Fibroblast of lung (primary cell): Measurements from ENCODE around the gene ROBO3. TPM values are rescaled to one million over a fixed set of nuclear protein-coding genes. Genes with fewer than 3 reads are reported as not detected.

Experiments
- DNase-seq, 2 donors: peaks; one replicate each; pipeline versions ENCODE4 v3.0.0 to v3.0.0-alpha.2; 2010; ENCODE audit warnings: low read depth in 2 of 2
- H2AFZ ChIP-seq: 2 replicates; pipeline ENCODE4 v1.5.1; 2012; ENCODE audit warnings: low read length, control low read depth, inconsistent platforms
- H3K27ac ChIP-seq: 2 replicates; pipeline ENCODE4 v1.5.1; 2011; ENCODE audit warnings: low read length, control low read depth; ENCODE audit not compliant: insufficient read depth
- H3K27me3 ChIP-seq: 2 replicates; pipeline ENCODE4 v1.5.1; 2011; ENCODE audit warnings: mild to moderate bottlenecking, low read length; ENCODE audit not compliant: control insufficient read depth, insufficient read depth
- H3K36me3 ChIP-seq: 2 replicates; pipeline ENCODE4 v1.5.1; 2011; ENCODE audit warnings: low read length; ENCODE audit not compliant: control insufficient read depth, insufficient read depth
- H3K4me1 ChIP-seq: 2 replicates; pipeline ENCODE4 v1.5.1; 2011; ENCODE audit warnings: low read length; ENCODE audit not compliant: control insufficient read depth, insufficient read depth; ENCODE audit errors: extremely low read depth
- H3K4me2 ChIP-seq: 2 replicates; pipeline ENCODE4 v1.5.1; 2011; ENCODE audit warnings: low read length, control low read depth; ENCODE audit not compliant: insufficient read depth; ENCODE audit errors: extremely low read depth
- H3K4me3 ChIP-seq, 4 experiments: fragments of 200-600 bp in 1 of 4; sonication (generic) in 1 of 4; replicated peaks in 1 of 4; 2 replicates each; pipeline ENCODE4 v1.5.1; 2011 to 2016; ENCODE audit warnings: low read length in 4 of 4, low read depth in 3 of 4, mild to moderate bottlenecking in 3 of 4, control low read depth in 2 of 4, inconsistent platforms in 1 of 4, mixed read lengths in 1 of 4; ENCODE audit not compliant: insufficient read depth in 1 of 4; ENCODE audit errors: control extremely low read depth in 1 of 4
- H3K79me2 ChIP-seq: 2 replicates; pipeline ENCODE4 v1.5.1; 2012; ENCODE audit warnings: mild to moderate bottlenecking, low read length, inconsistent platforms; ENCODE audit not compliant: control insufficient read depth, insufficient read depth
- H3K9ac ChIP-seq: 2 replicates; pipeline ENCODE4 v1.5.1; 2011; ENCODE audit warnings: mild to moderate bottlenecking, low read length, control low read depth; ENCODE audit not compliant: insufficient read depth
- H3K9me3 ChIP-seq: 2 replicates; pipeline ENCODE4 v1.5.1; 2012; ENCODE audit warnings: low read depth, low read length; ENCODE audit not compliant: control insufficient read depth, insufficient read depth
- H4K20me1 ChIP-seq: 2 replicates; pipeline ENCODE4 v1.5.1; 2011; ENCODE audit warnings: low read length; ENCODE audit not compliant: control insufficient read depth, insufficient read depth; ENCODE audit errors: extremely low read depth
- EZH2 ChIP-seq: IDR thresholded peaks from 2 replicates; pipeline ENCODE4 v1.5.1; 2012; ENCODE audit warnings: low read length, control low read depth, mild to moderate bottlenecking; ENCODE audit errors: missing control alignments
- polyA plus RNA-seq, 2 donors: library from polyadenylated mRNA; depleted of rRNA in 1 of 2; stranded (reverse) in 1 of 2; unstranded in 1 of 2; fragments of >200 nt; gene quantifications; 2 replicates each; pipeline ENCODE4 v1.2.1, GENCODE V29; 2011 to 2012; ENCODE audit warnings: missing spikeins in 1 of 2
- total RNA-seq: library from RNA; depleted of rRNA; stranded (reverse); fragments of >200 nt; gene quantifications from 2 replicates; pipeline ENCODE4 v1.2.1, GENCODE V29; 2014
- TF ChIP-seq, protein P1 (sequence below), 2 donors: IDR thresholded peaks in 1 of 2; conservative IDR thresholded peaks in 1 of 2; 1 replicate in 1 of 2; 2 replicates in 1 of 2; pipeline ENCODE4 v1.5.1; 2011 to 2012; ENCODE audit warnings: low read length in 2 of 2, control low read depth in 1 of 2, inconsistent platforms in 1 of 2, low read depth in 1 of 2, mild to moderate bottlenecking in 1 of 2

ROBO3 gene
- total and polyA plus RNA-seq, 2 donors (not counting 1 experiment from before 2014, with no cell fraction given), result 7.2 to 25.4 TPM

DNA sequence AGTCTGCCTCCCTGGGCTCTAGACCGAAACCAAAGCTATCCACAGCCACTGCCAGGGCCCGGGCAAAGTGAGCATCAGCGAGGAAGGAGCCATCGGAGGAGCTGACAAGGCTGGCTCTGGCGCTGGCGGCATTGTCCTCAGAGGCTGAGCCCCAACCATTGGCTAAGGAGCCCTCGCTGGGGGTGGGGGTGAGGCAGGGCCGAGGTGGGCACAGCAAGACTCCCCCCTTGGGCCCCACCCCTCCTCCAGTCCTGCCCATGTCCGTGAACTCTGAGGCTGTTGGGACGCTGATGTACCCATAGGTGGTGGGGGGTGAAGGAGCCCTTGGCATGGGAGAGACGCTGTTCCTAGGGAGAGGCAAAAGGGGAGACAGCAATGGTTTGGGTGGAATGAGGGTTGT lies 21.2 kb downstream of the ROBO3 start:
- H4K20me1 ChIP-seq, result no peaks in the 10 kb centered on the region
- TF ChIP-seq EZH2, result no peak
- TF ChIP-seq, protein P1, sequence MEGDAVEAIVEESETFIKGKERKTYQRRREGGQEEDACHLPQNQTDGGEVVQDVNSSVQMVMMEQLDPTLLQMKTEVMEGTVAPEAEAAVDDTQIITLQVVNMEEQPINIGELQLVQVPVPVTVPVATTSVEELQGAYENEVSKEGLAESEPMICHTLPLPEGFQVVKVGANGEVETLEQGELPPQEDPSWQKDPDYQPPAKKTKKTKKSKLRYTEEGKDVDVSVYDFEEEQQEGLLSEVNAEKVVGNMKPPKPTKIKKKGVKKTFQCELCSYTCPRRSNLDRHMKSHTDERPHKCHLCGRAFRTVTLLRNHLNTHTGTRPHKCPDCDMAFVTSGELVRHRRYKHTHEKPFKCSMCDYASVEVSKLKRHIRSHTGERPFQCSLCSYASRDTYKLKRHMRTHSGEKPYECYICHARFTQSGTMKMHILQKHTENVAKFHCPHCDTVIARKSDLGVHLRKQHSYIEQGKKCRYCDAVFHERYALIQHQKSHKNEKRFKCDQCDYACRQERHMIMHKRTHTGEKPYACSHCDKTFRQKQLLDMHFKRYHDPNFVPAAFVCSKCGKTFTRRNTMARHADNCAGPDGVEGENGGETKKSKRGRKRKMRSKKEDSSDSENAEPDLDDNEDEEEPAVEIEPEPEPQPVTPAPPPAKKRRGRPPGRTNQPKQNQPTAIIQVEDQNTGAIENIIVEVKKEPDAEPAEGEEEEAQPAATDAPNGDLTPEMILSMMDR (conservative IDR thresholded peaks at IDR 0.05 in 1 of 2, IDR thresholded peaks at IDR 0.05 in 1 of 2; ENCODE audit: low read depth in 1 of 2, low read length in 2 of 2), result no peak
- H3K4me3 ChIP-seq, result no peak overlapping the region
- no peak overlapping the region for H2AFZ ChIP-seq
- H3K4me2 ChIP-seq, result no peak overlapping the region
- no peaks in the 10 kb centered on the region for H3K9me3 ChIP-seq
- no peaks in the 10 kb centered on the region for H3K27me3 ChIP-seq
- no peak for DNase-seq
- H3K27ac ChIP-seq, result no peak overlapping the region
- no peaks in the 10 kb centered on the region for H3K79me2 ChIP-seq
- H3K9ac ChIP-seq, result no peak overlapping the region
- H3K36me3 ChIP-seq, result no peaks in the 10 kb centered on the region
- peaks cover 6% of the 10 kb centered on the region for H3K4me1 ChIP-seq

DNA sequence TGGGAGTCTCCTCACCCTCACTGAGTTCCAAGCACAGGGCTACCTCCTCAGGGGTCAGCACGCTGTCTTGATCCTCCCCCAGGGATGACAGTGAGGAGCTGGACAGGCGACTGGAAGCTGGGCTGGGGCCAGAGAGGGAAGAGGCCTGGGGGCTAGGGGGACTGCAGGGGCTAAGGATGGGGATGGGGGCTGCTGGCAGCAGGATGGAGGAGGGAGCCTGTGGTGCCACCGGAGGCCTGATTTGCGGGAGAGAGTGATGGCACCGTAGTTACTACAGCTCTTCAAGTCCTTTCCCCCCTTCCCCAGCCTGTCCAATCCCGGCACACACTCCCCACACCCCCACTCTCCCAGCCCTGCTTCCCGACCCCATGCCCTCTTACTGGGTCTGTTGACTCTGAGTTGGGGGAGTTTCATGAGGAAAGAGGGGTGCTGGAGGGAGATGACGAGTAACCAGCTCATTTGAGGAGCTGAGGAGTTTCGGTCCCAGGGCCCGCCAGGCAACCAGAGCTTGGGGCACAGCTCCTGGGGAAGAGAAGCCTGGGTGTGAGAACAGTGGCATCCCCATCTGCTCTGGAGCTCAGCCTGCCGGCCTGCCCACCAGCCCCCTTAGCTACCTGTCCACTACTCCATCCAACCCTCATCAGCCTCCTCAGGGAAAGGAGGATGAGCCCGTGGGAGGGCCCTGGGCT lies 21.9 kb downstream of the ROBO3 start:
- Histone ChIP-seq H2AFZ (no peak overlapping the region), H4K20me1 (no peaks in the 10 kb centered on the region), H3K36me3 (no peaks in the 10 kb centered on the region), H3K27ac (no peak overlapping the region), H3K9ac (no peak overlapping the region), H3K4me1 (peaks cover 6% of the 10 kb centered on the region), H3K27me3 (no peaks in the 10 kb centered on the region), H3K4me2 (no peak overlapping the region), H3K9me3 (no peaks in the 10 kb centered on the region), H3K4me3 (no peak overlapping the region), H3K79me2 (no peaks in the 10 kb centered on the region)
- no peak for DNase-seq
- TF ChIP-seq, protein P1 (conservative IDR thresholded peaks at IDR 0.05 in 1 of 2, IDR thresholded peaks at IDR 0.05 in 1 of 2; ENCODE audit: low read depth in 1 of 2, low read length in 2 of 2), result no peak
- TF ChIP-seq EZH2, result no peak

GRCh38 chr11:124887667-124888013 lies 22.4 kb downstream of the ROBO3 start:
- H3K27me3 ChIP-seq, result no peaks in the 10 kb centered on the region
- no peak overlapping the region for H2AFZ ChIP-seq
- DNase-seq, result no peak
- H3K4me1 ChIP-seq, result peaks cover 5% of the 10 kb centered on the region
- H3K4me2 ChIP-seq, result no peak overlapping the region
- H3K9ac ChIP-seq, result no peak overlapping the region
- no peaks in the 10 kb centered on the region for H4K20me1 ChIP-seq
- no peaks in the 10 kb centered on the region for H3K36me3 ChIP-seq
- TF ChIP-seq EZH2, result no peak
- TF ChIP-seq, protein P1 (conservative IDR thresholded peaks at IDR 0.05 in 1 of 2, IDR thresholded peaks at IDR 0.05 in 1 of 2; ENCODE audit: low read depth in 1 of 2, low read length in 2 of 2), result no peak
- H3K79me2 ChIP-seq, result no peaks in the 10 kb centered on the region
- H3K27ac ChIP-seq, result no peak overlapping the region
- H3K4me3 ChIP-seq, result no peak overlapping the region
- no peaks in the 10 kb centered on the region for H3K9me3 ChIP-seq
